ENCODE data around the gene KCNQ1. TPM values are rescaled to one million over a fixed set of nuclear protein-coding genes. Genes with fewer than 3 reads are reported as not detected.

KCNQ1 gene
- total RNA-seq, 2 experiments from 2014 or later, result 4.3 to 9.2 TPM

DNA sequence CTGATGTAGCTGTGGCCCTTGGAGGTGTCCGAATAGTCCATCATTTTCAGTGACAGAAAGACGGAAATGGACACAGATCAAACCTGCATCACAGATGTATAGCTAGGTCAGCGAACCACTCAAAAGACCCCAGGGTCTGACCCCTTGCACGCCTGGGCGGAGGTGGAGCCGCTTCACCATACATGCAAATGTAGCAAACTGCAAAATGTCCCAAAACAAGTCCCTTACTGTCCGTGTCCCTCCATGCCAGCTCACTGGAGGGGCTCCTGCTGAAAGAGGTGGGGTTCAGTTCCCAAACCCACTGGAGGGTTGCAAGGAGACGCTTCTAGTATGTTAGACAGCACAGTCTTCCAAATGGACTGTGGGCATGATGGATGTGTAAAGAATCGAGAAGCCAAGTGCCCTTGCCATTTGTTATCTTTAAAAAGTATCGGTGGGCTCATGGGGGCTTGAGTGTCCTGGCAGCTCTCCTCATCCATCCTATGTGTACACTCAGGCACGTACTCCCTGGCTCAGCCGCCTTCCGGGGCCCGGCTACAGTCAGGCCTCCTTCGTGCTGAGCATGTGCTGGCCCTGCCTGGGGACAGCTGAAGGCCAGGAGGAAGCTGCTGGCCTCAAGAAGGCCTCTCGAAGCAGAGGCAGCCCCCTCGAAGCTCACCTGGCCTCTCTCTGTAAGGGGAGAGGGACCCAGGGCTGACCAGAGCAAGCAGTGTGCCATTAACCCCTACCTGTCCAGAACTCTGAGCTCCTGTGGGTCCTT lies 275.2 kb downstream of the KCNQ1 start:
- ATAC-seq, result no peak
- CTCF ChIA-PET, result interaction anchor here (1.3 kb wide), 1 partner anchor 187 kb away, joined by 4 read pairs; no protein-coding TSS in a partner anchor
- H3K9me3 Mint-ChIP-seq (ENCODE audit: low read depth), result no peaks in the 10 kb centered on the region

DNA sequence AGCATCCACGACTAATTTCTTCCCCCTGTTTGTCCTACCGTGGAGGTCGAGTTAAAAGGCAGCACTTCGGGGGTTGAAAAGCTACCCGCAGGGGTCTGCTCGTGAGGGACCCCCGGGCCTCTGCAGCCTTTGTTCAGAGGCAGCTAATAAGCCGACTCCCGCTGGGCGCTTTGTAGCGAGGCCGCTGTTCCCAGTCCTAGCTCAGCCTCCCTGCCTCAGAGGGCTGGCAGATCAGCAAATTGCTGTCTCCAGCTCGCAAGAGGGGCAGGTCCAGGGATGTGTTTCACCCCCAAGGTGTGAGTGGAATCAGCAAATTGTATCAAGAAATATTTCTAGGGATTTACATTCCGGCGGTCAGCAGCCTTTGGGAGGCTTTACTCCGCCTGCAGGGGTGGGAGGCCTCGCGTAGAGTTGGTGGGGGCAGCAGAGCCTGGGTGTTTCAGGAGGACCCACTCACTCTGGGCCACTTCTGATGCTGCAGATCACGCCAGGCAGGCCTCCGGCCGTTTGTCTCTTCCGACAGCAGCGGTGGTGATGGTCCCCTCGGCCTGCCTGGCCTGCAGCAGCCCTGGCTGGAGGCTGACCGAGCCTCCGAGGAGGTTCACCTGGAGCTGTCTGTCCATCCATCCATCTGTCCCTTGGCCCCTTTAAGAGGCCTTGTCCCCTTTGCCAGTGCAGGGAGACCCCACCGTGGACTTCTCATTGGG lies 276.6 kb downstream of the KCNQ1 start:
- Mint-ChIP-seq H3K4me3 (no peak overlapping the region), H3K36me3 (no peaks in the 10 kb centered on the region), H3K4me1 (no peaks in the 10 kb centered on the region), H3K27me3 (no peaks in the 10 kb centered on the region), H3K9me3 (ENCODE audit: low read depth) (no peaks in the 10 kb centered on the region), H3K27ac (no peak overlapping the region)
- ATAC-seq (no peak), DNase-seq (no peak)
- CTCF ChIA-PET, result no interaction called here

More for the DNA sequence above, 275.2 kb downstream of the KCNQ1 start:
- DNase-seq, result no peak
- H3K27ac Mint-ChIP-seq, result no peak overlapping the region
- H3K4me1 Mint-ChIP-seq, result no peaks in the 10 kb centered on the region
- H3K27me3 Mint-ChIP-seq, result no peaks in the 10 kb centered on the region
- no peaks in the 10 kb centered on the region for H3K36me3 Mint-ChIP-seq
- no peak overlapping the region for H3K4me3 Mint-ChIP-seq

DNA sequence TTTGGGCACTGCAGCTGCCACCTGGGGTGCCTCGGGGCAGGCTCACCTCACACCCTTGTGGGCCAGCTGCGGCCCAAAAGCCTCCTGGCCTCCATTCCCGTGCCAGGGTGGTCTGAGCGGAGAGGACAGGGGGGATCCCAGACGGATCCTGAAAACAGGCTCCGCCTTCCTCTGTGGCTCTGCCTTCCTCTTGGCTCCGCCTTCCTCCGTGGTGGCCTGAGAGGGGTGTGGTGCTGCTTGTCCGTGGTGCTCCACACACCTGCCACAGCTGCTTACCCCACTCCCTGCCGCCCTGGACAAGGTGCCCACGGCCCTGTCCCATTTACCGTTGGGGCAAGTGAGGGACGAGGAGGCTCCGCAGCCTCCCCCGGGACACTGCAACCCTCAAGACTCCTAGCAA lies 278.1 kb downstream of the KCNQ1 start:
- CTCF ChIA-PET, result no interaction called here
- ATAC-seq (no peak), DNase-seq (no peak)
- H3K27ac Mint-ChIP-seq, result no peak overlapping the region
- H3K9me3 Mint-ChIP-seq (ENCODE audit: low read depth), result no peaks in the 10 kb centered on the region
- H3K4me3 Mint-ChIP-seq, result no peak overlapping the region
- no peaks in the 10 kb centered on the region for H3K27me3 Mint-ChIP-seq
- H3K36me3 Mint-ChIP-seq, result no peaks in the 10 kb centered on the region
- H3K4me1 Mint-ChIP-seq, result no peaks in the 10 kb centered on the region

DNA sequence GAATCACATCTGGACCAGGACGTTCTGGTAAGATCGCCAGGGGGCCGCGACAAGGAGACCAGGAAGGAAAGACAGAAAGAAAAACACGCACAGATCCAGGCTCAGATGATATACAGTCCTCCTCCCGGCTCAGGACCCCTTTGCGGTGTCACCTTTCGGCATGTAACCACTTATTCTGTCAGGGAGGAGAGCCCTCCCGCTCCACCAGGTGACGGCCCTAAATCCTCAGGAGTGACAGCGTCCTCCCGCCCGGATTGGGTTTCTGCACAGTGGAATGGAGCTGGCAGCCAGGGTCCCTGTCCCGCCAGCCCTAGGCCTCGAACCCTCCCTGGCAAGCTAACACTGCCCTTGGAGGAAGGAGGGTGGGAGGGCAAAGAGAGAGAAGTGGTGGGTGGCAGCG lies 279.3 kb downstream of the KCNQ1 start:
- ATAC-seq, result no peak
- CTCF ChIA-PET, result interaction anchor here (0.8 kb wide), 1 partner anchor 191 kb away, joined by 3 read pairs; no protein-coding TSS in a partner anchor

DNA sequence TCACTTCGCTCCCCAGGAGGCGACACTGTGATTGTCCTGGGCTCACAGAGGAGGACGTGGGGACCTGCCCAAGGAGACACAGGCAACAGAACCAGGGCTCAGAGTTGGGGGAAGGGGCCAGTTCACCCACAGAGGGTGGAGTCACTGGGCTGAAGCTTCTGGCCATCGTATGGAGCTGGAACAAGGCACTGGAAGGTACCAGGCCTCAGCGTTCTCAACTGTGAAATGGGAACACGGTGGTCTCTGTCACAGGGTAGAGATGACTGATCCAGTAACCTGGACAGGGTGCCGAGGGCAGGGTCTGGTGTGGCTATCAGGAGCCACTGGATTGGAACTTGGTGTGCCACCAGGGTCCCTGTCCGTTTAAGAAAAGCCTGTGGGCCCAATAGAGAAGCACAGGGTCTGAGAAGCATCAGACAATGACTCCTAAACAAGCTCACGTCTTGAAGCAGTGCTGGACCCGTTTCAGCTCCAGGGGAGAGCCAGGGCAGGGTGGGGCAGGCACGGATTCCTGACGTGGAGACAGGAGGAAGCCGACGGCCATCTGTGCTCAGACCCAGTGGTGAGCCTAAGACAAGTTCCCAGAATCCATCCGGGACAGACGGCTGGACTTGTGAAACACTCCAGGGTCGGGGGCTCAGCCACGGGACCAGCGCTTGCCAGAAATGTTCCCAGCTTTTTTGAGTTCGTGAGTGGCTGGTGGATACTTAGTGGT lies 280.0 kb downstream of the KCNQ1 start:
- H3K9me3 Mint-ChIP-seq (ENCODE audit: low read depth), result no peaks in the 10 kb centered on the region
- H3K4me1 Mint-ChIP-seq, result no peaks in the 10 kb centered on the region
- no peak for ATAC-seq

More for the DNA sequence above, 279.3 kb downstream of the KCNQ1 start:
- DNase-seq, result no peak
- Mint-ChIP-seq H3K4me3 (no peak overlapping the region), H3K27ac (no peak overlapping the region), H3K9me3 (ENCODE audit: low read depth) (no peaks in the 10 kb centered on the region), H3K4me1 (no peaks in the 10 kb centered on the region), H3K36me3 (no peaks in the 10 kb centered on the region), H3K27me3 (no peaks in the 10 kb centered on the region)

DNA sequence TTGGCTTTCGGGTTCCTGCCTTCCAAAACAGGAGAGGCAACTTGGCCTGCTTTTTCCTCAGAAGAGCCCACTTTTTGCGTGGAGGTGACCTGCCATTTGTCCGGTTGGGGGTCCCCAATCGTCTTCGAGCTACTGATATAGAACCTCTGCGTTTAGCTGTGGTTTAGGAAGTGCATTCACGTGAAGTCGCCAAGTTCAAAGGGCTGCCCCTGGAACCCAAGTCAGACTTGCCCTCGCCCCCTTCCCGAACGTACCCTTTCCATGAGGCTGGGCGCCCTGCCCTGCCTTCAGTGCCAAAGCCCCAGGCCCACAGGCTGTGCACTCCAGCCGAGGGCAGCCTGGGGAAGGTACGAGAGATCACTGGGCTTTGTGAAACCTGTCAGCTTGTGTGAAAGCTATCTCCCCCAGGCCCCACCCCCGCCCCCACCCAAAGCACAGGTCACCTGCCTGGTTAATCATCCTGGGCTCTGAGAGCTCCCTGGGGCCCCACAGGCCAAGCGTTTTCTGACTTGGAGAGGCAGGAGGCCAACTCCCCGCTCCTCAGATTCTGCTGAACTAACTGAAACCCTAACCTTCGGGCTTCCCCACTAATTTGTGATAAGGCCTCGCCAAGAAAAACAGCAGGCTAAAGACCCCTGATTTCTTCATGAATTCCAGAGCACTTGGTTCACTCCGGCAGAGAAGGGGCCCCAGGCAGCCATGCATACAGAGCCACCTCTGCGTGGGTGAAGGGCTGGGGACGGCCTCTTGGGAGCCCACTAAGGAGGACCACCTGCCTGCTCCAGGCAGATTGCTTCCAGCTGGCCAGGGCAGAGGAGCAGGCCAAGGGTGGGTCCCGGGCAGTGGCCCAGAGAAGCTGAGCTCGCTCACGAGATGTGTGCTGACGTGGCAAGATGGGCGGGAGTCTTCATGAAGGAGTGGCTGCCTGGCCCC lies 280.8 kb downstream of the KCNQ1 start:
- ATAC-seq, result no peak
- Mint-ChIP-seq H3K4me1 (no peaks in the 10 kb centered on the region), H3K4me3 (no peak overlapping the region), H3K27ac (no peak overlapping the region), H3K27me3 (no peaks in the 10 kb centered on the region), H3K36me3 (no peaks in the 10 kb centered on the region), H3K9me3 (ENCODE audit: low read depth) (no peaks in the 10 kb centered on the region)
- DNase-seq, result no peak
- CTCF ChIA-PET, result no interaction called here

More for the DNA sequence above, 280.0 kb downstream of the KCNQ1 start:
- Mint-ChIP-seq H3K4me3 (no peak overlapping the region), H3K27me3 (no peaks in the 10 kb centered on the region), H3K27ac (no peak overlapping the region), H3K36me3 (no peaks in the 10 kb centered on the region)
- CTCF ChIA-PET, result no interaction called here
- DNase-seq, result no peak

DNA sequence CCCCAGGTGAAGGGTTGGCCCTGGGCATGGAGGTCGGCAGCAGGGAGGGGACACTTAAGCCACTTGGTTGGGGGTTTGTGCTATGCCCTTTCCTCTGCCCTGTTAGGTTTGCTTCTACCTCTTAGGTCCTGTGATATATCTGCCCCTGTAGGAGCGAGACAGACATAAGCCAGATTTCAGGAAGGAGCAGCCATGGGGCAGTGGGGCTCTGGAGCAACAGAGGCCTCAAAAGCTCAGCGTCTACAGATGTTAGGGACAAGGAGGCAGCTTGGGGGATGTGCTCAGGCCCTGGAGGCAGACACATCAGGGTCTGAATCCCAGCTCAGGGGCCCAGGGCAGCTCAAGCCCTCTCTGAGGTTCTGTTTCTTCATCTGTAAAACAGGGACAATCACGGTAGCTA lies 282.2 kb downstream of the KCNQ1 start:
- ATAC-seq (no peak), DNase-seq (no peak)
- Mint-ChIP-seq H3K36me3 (no peaks in the 10 kb centered on the region), H3K27me3 (no peaks in the 10 kb centered on the region), H3K9me3 (ENCODE audit: low read depth) (no peaks in the 10 kb centered on the region), H3K4me1 (no peaks in the 10 kb centered on the region), H3K27ac (no peak overlapping the region), H3K4me3 (no peak overlapping the region)
- CTCF ChIA-PET, result no interaction called here

DNA sequence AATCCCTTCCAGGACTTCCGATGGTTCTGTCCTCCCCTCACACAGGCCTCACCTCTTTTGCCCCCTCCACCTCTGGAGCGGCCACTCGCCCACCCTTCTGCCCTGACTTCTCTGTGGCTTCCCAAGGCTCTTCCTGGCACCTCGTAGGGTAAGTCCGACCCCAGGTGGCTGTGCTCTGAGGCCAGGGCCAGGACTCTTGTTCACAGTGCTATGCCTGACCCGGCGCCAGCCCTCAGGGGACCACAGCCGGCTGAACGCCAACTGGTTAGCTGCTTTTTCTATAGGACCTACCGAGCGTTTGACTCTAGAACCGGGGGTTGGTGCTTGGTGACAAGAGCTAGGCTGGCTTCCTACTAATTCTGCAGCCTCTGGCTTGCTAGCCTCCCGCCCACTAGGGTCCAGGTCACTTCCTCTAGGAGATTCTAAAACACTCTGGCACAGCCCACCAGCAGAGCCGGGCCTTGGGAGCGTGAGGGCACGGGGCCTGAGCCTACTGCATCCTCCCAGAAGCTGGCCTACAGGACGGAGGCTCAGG lies 283.4 kb downstream of the KCNQ1 start:
- Mint-ChIP-seq H3K36me3 (no peaks in the 10 kb centered on the region), H3K27me3 (no peaks in the 10 kb centered on the region), H3K4me1 (no peaks in the 10 kb centered on the region), H3K27ac (no peak overlapping the region), H3K9me3 (ENCODE audit: low read depth) (no peaks in the 10 kb centered on the region), H3K4me3 (no peak overlapping the region)
- CTCF ChIA-PET, result no interaction called here
- no peak for DNase-seq
- ATAC-seq, result no peak

DNA sequence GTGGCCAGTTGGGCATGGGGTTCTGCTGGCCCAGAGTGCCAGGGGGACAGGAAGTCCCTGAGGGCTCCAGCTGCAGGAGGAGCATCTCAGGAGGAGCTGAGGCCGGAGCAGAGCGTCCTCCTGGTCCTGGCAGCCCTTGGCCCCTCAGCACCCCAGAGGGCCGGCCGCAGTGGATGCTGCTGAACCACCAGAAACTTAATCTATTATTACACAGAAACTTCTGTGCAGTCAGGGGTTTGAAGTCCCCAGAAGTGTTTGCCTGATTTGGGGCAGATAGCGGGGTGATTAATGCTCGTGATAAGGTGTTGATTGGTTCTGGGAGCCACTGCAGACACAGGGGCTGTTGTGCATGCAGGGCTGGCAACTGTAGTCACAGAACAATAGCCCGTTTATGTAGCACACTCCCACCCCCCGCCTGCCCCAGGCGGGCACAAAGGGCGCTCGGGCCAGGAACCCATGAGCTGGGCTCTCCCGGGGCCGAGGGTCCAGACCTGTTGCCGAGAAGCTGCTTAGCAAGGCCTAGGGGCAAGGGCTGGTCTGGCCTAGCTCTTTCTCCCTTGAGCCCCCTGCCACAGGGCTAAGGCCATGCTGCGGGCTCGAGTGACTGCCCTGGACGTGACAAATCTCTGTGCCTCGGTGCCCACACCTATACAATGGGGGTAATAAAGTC lies 284.0 kb downstream of the KCNQ1 start:
- ATAC-seq (no peak), DNase-seq (no peak)
- Mint-ChIP-seq H3K27ac (no peak overlapping the region), H3K9me3 (ENCODE audit: low read depth) (no peaks in the 10 kb centered on the region), H3K36me3 (no peaks in the 10 kb centered on the region), H3K4me1 (no peaks in the 10 kb centered on the region), H3K4me3 (no peak overlapping the region), H3K27me3 (no peaks in the 10 kb centered on the region)
- CTCF ChIA-PET, result no interaction called here

DNA sequence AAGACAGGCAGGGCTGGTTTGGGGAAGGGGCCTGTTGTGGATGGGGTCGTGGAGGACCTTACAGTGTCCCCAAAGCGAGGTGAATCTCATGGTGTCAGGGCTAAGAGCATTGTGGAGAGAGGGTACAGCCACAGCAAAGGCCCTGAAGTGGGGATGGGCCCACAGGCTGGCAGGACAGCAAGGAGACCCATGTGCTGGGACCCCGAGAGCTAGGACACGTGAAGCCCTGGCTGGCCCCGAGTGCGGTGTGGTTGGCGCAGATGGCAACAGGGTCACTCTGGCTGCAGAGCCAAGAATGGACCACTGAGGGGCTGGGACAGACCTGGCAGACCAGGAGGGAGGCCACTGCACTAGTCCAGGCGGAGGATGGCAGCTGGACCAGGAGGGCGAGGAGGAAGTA lies 285.0 kb downstream of the KCNQ1 start:
- Mint-ChIP-seq H3K9me3 (ENCODE audit: low read depth) (no peaks in the 10 kb centered on the region), H3K4me1 (no peaks in the 10 kb centered on the region), H3K4me3 (no peak overlapping the region), H3K36me3 (no peaks in the 10 kb centered on the region), H3K27ac (no peak overlapping the region), H3K27me3 (no peaks in the 10 kb centered on the region)
- DNase-seq (no peak), ATAC-seq (no peak)
- CTCF ChIA-PET, result no interaction called here

DNA sequence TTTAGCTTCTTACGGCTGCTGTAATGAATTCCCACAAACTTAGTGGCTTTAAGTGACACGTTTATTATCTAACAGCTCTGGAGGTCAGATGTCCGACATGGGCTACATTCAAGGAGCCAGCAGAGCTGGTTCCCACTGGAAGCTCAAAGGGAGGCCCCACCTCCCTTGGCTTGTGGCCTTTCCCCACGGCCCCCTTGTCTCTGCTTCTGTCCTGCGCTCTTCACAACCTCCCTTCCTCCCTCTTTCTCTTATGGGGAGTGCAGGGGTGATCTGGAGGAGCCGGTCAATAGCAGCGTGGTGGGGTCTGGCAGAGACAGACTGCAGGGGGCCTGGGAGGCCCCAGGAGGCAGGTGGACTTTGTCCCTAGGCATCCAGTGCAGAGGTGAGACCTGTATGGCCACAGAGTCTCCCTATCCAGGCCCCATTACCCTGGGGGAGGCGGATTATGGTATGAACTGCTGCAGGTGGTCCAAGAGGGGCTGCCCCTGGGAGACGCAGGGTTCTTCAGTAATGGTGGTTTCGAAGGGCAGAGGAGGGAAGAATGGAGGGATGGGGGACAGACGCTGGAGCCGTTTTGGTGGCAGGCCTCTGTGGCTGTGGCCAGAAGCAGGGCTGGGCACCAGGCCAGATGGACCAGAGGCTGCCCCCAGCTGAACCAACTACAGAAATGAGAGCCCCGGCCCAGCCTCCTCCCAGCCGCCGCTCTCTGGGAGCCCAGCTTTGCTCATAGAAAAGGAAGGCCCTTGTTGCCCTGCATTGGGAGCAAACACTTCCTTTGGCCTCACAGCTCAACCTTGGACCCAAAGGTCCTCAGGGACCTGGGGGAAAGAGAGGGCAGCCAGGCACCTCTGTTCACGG lies 285.7 kb downstream of the KCNQ1 start:
- CTCF ChIA-PET, result no interaction called here
- H3K4me3 Mint-ChIP-seq, result no peak overlapping the region
- no peak for DNase-seq

More for the DNA sequence above, 285.7 kb downstream of the KCNQ1 start:
- H3K9me3 Mint-ChIP-seq (ENCODE audit: low read depth), result no peaks in the 10 kb centered on the region
- no peaks in the 10 kb centered on the region for H3K4me1 Mint-ChIP-seq
- H3K27me3 Mint-ChIP-seq, result no peaks in the 10 kb centered on the region
- no peak overlapping the region for H3K27ac Mint-ChIP-seq
- H3K36me3 Mint-ChIP-seq, result no peaks in the 10 kb centered on the region
- no peak for ATAC-seq
